VCaP (cell line): ENCODE data around the gene RAB5A.
"Not testable (repeated sequence)": the region's sequence is repeated elsewhere in the genome, so short reads cannot be mapped to it uniquely, and the experiment has no call there.

Experiments used
- H3K27ac ChIP-seq: fragments of 450-650 bp; 2 replicates; pipeline ENCODE4 v1.5.1; 2017
- CTCF ChIP-seq: fragments of 450-650 bp; conservative IDR thresholded peaks from 2 replicates; pipeline ENCODE4 v1.5.1; 2017; ENCODE audit warnings: mild to moderate bottlenecking, moderate library complexity

RAB5A gene

GRCh38 chr3:19967812-19968211 is 20.9 kb downstream of the RAB5A start:
- TF ChIP-seq CTCF: no peak
- H3K27ac ChIP-seq: no peak overlapping the region

- TF ChIP-seq CTCF: no peak
- 0 out of 2 replicates have a peak overlapping the region, but pooled peaks have one; percentile 1 for H3K27ac ChIP-seq
Measured at GRCh38 chr3:19970327-19970726, 23.4 kb downstream of the RAB5A start.

- H3K27ac ChIP-seq: no peak overlapping the region
- no peak for TF ChIP-seq CTCF
Measured at GRCh38 chr3:19972054-19972453, 25.2 kb downstream of the RAB5A start.

- not testable (repeated sequence) for H3K27ac ChIP-seq
Measured at GRCh38 chr3:19988904-19989303, 42.0 kb downstream of the RAB5A start.

- H3K27ac ChIP-seq: no peak overlapping the region
- no peak for TF ChIP-seq CTCF
Measured at GRCh38 chr3:19994796-19995195, 47.9 kb downstream of the RAB5A start.

- no peak overlapping the region for H3K27ac ChIP-seq
- no peak for TF ChIP-seq CTCF
Measured at GRCh38 chr3:19997502-19997901, 50.6 kb downstream of the RAB5A start.

GRCh38 chr3:20001932-20002331 is 55.0 kb downstream of the RAB5A start:
- H3K27ac ChIP-seq: no peak overlapping the region
- no peak for TF ChIP-seq CTCF

- H3K27ac ChIP-seq: no peak overlapping the region
- TF ChIP-seq CTCF: no peak
Measured at GRCh38 chr3:20007960-20008359, 61.1 kb downstream of the RAB5A start.
